Loucy (cell line): ENCODE results near the gene TIMM17B.

ENCODE experiments used
- H2AFZ ChIP-seq: fragments of 200-600 bp; sonication (generic); 2 replicates; pipeline ENCODE4 v1.6.0; 2016; ENCODE audit warnings: antibody characterized with exemption, mild to moderate bottlenecking, low read length, moderate library complexity
- H3F3A ChIP-seq: fragments of 200-600 bp; 2 replicates; pipeline ENCODE4 v1.6.0; 2016; ENCODE audit warnings: antibody characterized with exemption, low read depth, mild to moderate bottlenecking
- H3K27me3 ChIP-seq: fragments of 200-600 bp; sonication (generic); 2 replicates; pipeline ENCODE4 v1.6.1; 2014; ENCODE audit warnings: low read length, mild to moderate bottlenecking; ENCODE audit not compliant: insufficient read depth, poor library complexity, severe bottlenecking
- H3K36me3 ChIP-seq: fragments of 200-600 bp; sonication (generic); 2 replicates; pipeline ENCODE4 v1.6.1; 2016; ENCODE audit warnings: low read length; ENCODE audit not compliant: insufficient read depth
- H3K4me1 ChIP-seq: fragments of 200-600 bp; sonication (generic); 2 replicates; pipeline ENCODE4 v1.5.1; 2014; ENCODE audit warnings: low read length, mild to moderate bottlenecking; ENCODE audit not compliant: insufficient read depth, poor library complexity, severe bottlenecking
- H3K4me2 ChIP-seq: fragments of 200-600 bp; sonication (generic); 2 replicates; pipeline ENCODE4 v1.6.0; 2014; ENCODE audit warnings: antibody characterized with exemption, low read length, low read depth, mild to moderate bottlenecking; ENCODE audit not compliant: poor library complexity, severe bottlenecking
- H3K4me3 ChIP-seq: fragments of 200-600 bp; sonication (generic); 2 replicates; pipeline ENCODE4 v1.5.1; 2014; ENCODE audit warnings: low read length, mild to moderate bottlenecking, mixed read lengths; ENCODE audit not compliant: poor library complexity, severe bottlenecking
- H3K79me2 ChIP-seq: fragments of 200-600 bp; sonication (generic); 2 replicates; pipeline ENCODE4 v1.6.1; 2014; ENCODE audit warnings: low read length; ENCODE audit not compliant: insufficient read depth
- H3K9ac ChIP-seq: fragments of 200-600 bp; sonication (generic); 2 replicates; pipeline ENCODE4 v1.6.0; 2014; ENCODE audit warnings: mild to moderate bottlenecking, low read depth, low read length, moderate library complexity; ENCODE audit not compliant: poor library complexity, severe bottlenecking
- H3K9me2 ChIP-seq: fragments of 200-600 bp; sonication (generic); replicated peaks from 2 replicates; pipeline ENCODE4 v1.6.1; 2016; ENCODE audit warnings: low read depth, low read length, mixed read lengths
- H3K9me3 ChIP-seq: fragments of 200-600 bp; sonication (generic); 2 replicates; pipeline ENCODE4 v1.6.1; 2014; ENCODE audit warnings: mild to moderate bottlenecking, antibody characterized with exemption, low read length, low read depth; ENCODE audit not compliant: insufficient read depth
- H4K20me1 ChIP-seq: fragments of 200-600 bp; sonication (generic); 2 replicates; pipeline ENCODE4 v1.6.0; 2014; ENCODE audit warnings: antibody characterized with exemption, low read length, mild to moderate bottlenecking; ENCODE audit not compliant: insufficient read depth, poor library complexity, severe bottlenecking
- CTCF ChIP-seq: fragments of 200-600 bp; sonication (generic); conservative IDR thresholded peaks from 2 replicates; pipeline ENCODE4 v1.5.1; 2014; ENCODE audit warnings: mild to moderate bottlenecking, antibody characterized with exemption, low read length
- EZH2phosphoT487 ChIP-seq: fragments of 200-600 bp; IDR thresholded peaks from 2 replicates; pipeline ENCODE4 v1.6.1; 2018; ENCODE audit warnings: antibody characterized with exemption, mild to moderate bottlenecking, moderate library complexity, borderline replicate concordance

The TIMM17B gene

GRCh38 chrX:48914593-48915493, 17.3 kb upstream of the TIMM17B start:
- TF ChIP-seq CTCF (no peak), EZH2phosphoT487 (no peak)
- Histone ChIP-seq H2AFZ (no peak overlapping the region), H3K27me3 (no peaks in the 10 kb centered on the region), H3K36me3 (peaks cover 6% of the 10 kb centered on the region; the same call in 1 of the 2 replicates), H3K9me2 (no peaks in the 10 kb centered on the region), H3K9me3 (no peaks in the 10 kb centered on the region), H3K4me3 (no peak overlapping the region), H3K9ac (no peak overlapping the region), H3K4me1 (peaks cover 14% of the 10 kb centered on the region), H3K4me2 (no peak overlapping the region), H4K20me1 (peaks cover 5% of the 10 kb centered on the region), H3K79me2 (peaks cover 26% of the 10 kb centered on the region), H3F3A (no peaks in the 10 kb centered on the region)

GRCh38 chrX:48913605-48914366, 16.2 kb upstream of the TIMM17B start:
- H3K9me2 ChIP-seq, result no peaks in the 10 kb centered on the region
- no peak overlapping the region for H3K9ac ChIP-seq
- TF ChIP-seq EZH2phosphoT487, result no peak
- no peak for TF ChIP-seq CTCF
- no peaks in the 10 kb centered on the region for H3K27me3 ChIP-seq
- no peaks in the 10 kb centered on the region for H3F3A ChIP-seq
- no peak overlapping the region for H3K4me2 ChIP-seq
- no peak overlapping the region for H3K4me3 ChIP-seq
- H2AFZ ChIP-seq, result no peak overlapping the region
- peaks cover 5% of the 10 kb centered on the region for H4K20me1 ChIP-seq
- peaks cover 6% of the 10 kb centered on the region; the same call in 1 of the 2 replicates for H3K36me3 ChIP-seq
- no peaks in the 10 kb centered on the region for H3K9me3 ChIP-seq
- peaks cover 29% of the 10 kb centered on the region for H3K79me2 ChIP-seq
- H3K4me1 ChIP-seq, result peaks cover 6% of the 10 kb centered on the region

GRCh38 chrX:48911412-48912182, 14.0 kb upstream of the TIMM17B start, which contains the start of gene SLC35A2:
TSS of gene SLC35A2 (minus strand) at chrX:48911646. CDS start at chrX:48911636, 10 bp downstream.
- peak within 1 kb of the TSS; percentile 83 for H3K4me3 ChIP-seq
- no peaks in the 10 kb centered on the region for H3F3A ChIP-seq
- peak within 1 kb of the TSS; percentile 79 for H3K9ac ChIP-seq
- H3K27me3 ChIP-seq, result no peaks in the 10 kb centered on the region
- H3K4me2 ChIP-seq, result peak within 1 kb of the TSS; percentile 94
- peaks cover 5% of the 10 kb centered on the region for H4K20me1 ChIP-seq
- peak within 1 kb of the TSS; percentile 80 for H2AFZ ChIP-seq
- H3K79me2 ChIP-seq, result peaks cover 24% of the 10 kb centered on the region
- peaks cover 6% of the 10 kb centered on the region; the same call in 1 of the 2 replicates for H3K36me3 ChIP-seq
- TF ChIP-seq CTCF, result no peak
- no peak for TF ChIP-seq EZH2phosphoT487
- no peaks in the 10 kb centered on the region for H3K9me2 ChIP-seq
- no peaks in the 10 kb centered on the region for H3K9me3 ChIP-seq
- H3K4me1 ChIP-seq, result peaks cover 6% of the 10 kb centered on the region
